SKM-1 treated with dmso at 0.1 percent for 144 hours (cell line): Measurements from ENCODE around the gene SMO.
"Not testable (repeated sequence)": the region's sequence is repeated elsewhere in the genome, so short reads cannot be mapped to it uniquely, and the experiment has no call there.

Source experiments
- DNase-seq: peaks from one replicate; lab custom pipeline; 2025; ENCODE audit not compliant: unreplicated experiment; lab: John Stamatoyannopoulos, UW

SMO gene

GRCh38 chr7:129169686-129170440 is 18.6 kb upstream of the SMO start:
- no peak for DNase-seq

GRCh38 chr7:129170441-129171021 is 17.9 kb upstream of the SMO start:
- DNase-seq, result no peak

GRCh38 chr7:129173861-129174260 is 14.6 kb upstream of the SMO start:
- not testable (repeated sequence) for DNase-seq

- DNase-seq, result no peak
These were observed 11.3 kb upstream of the SMO start for GRCh38 chr7:129176916-129177710.

GRCh38 chr7:129184981-129185670 is 3.3 kb upstream of the SMO start:
- DNase-seq, result no peak

GRCh38 chr7:129186749-129187260 is 1.6 kb upstream of the SMO start:
- no peak for DNase-seq

GRCh38 chr7:129187681-129188371 is 607 bp upstream of the SMO start:
- no peak for DNase-seq

GRCh38 chr7:129188892-129189660 is 643 bp downstream of the SMO start:
- DNase-seq, result no peak

GRCh38 chr7:129189661-129190310 is 1.4 kb downstream of the SMO start:
- no peak for DNase-seq

GRCh38 chr7:129191272-129191671 is 2.8 kb downstream of the SMO start:
- DNase-seq, result no peak

- no peak for DNase-seq
These were observed 5.5 kb downstream of the SMO start for GRCh38 chr7:129193892-129194291.

GRCh38 chr7:129197771-129198170 is 9.3 kb downstream of the SMO start:
- no peak for DNase-seq

GRCh38 chr7:129199406-129199805 is 11.0 kb downstream of the SMO start:
- DNase-seq, result no peak

- no peak for DNase-seq
These were observed 13.8 kb downstream of the SMO start for GRCh38 chr7:129202058-129202777.

- DNase-seq, result no peak
These were observed 14.8 kb downstream of the SMO start for GRCh38 chr7:129203050-129203741.

- DNase-seq, result no peak
These were observed 16.8 kb downstream of the SMO start for GRCh38 chr7:129205126-129205818.

- DNase-seq, result no peak
These were observed 17.8 kb downstream of the SMO start for GRCh38 chr7:129205987-129206785.
